Sigmoid colon (tissue), 7 donors: ENCODE results near the gene TNNI3K. TPM values are rescaled to one million over a fixed set of nuclear protein-coding genes. Genes with fewer than 3 reads are reported as not detected.
A peak's percentile ranks its signal among the peaks of the same experiment; 100 is the strongest.
"Not testable (repeated sequence)": the region's sequence is repeated elsewhere in the genome, so short reads cannot be mapped to it uniquely, and the experiment has no call there.

Source experiments
- DNase-seq: peaks from one replicate; pipeline ENCODE4 v3.0.0-alpha.2; 2019
- H3K27ac ChIP-seq, 4 donors: fragments of 200-600 bp; sonication (generic); one replicate each; pipeline ENCODE4 v1.5.1; 2016 to 2019; ENCODE audit warnings: mild to moderate bottlenecking in 1 of 4
- H3K27me3 ChIP-seq, 3 donors: fragments of 200-600 bp; sonication (generic); one replicate each; pipeline ENCODE4 v1.5.1; 2019; ENCODE audit warnings: mild to moderate bottlenecking in 1 of 3
- H3K36me3 ChIP-seq, 4 donors: fragments of 200-600 bp; sonication (generic); one replicate each; pipeline ENCODE4 v1.5.1; 2016 to 2019
- H3K4me1 ChIP-seq, 4 donors: fragments of 200-600 bp; sonication (generic); one replicate each; pipeline ENCODE4 v1.5.1; 2017 to 2019
- H3K4me3 ChIP-seq, 4 donors: fragments of 200-600 bp; sonication (generic); one replicate each; pipeline ENCODE4 v1.5.1; 2017 to 2019; ENCODE audit warnings: mild to moderate bottlenecking in 2 of 4, moderate library complexity in 1 of 4
- H3K9me3 ChIP-seq, 4 donors: fragments of 200-600 bp in 3 of 4; sonication (generic) in 3 of 4; one replicate each; pipeline versions ENCODE4 v1.5.1 to v1.6.1; 2013 to 2019
- CTCF ChIP-seq, 4 experiments: fragments of 450-650 bp in 3 of 4; fragments of 200-600 bp in 1 of 4; IDR thresholded peaks; one replicate each; pipeline ENCODE4 v1.5.1; 2016 to 2019; ENCODE audit warnings: antibody characterized with exemption in 4 of 4, mild to moderate bottlenecking in 3 of 4, moderate library complexity in 2 of 4
- EP300 ChIP-seq, 4 donors: sonication (generic); formaldehyde crosslinking; IDR thresholded peaks; one replicate each; pipeline ENCODE4 v1.6.1; 2017; ENCODE audit warnings: antibody characterized with exemption in 4 of 4
- POLR2A ChIP-seq, 2 donors: fragments of 450-650 bp; IDR thresholded peaks; one replicate each; pipeline ENCODE4 v1.6.1; 2016; ENCODE audit warnings: antibody characterized with exemption in 2 of 2, mild to moderate bottlenecking in 2 of 2, moderate library complexity in 2 of 2
- POLR2AphosphoS5 ChIP-seq, 4 donors: sonication (generic); formaldehyde crosslinking; IDR thresholded peaks; one replicate each; pipeline ENCODE4 v1.6.1; 2017; ENCODE audit warnings: antibody characterized with exemption in 4 of 4
- WGBS, 2 donors: extraction: QIAGEN DNeasy Blood & Tissue Kit; methylation state at CpG; one replicate each; pipeline ENCODE4 v1.1.7; 2013; 5-methylcytosine and 5-hydroxymethylcytosine counted together
- intact Hi-C: fragments of 100-400 bp; cut with DNase I; formaldehyde crosslinking; loops from one replicate; pipeline ENCODE4 v1.15.1; 2023
- polyA plus RNA-seq, 3 donors: library from polyadenylated mRNA; stranded (reverse); fragments of 200-250 nt; gene quantifications; one replicate each; pipeline ENCODE4 v1.2.3, GENCODE V29; 2013
- total RNA-seq, 4 donors: library from RNA; depleted of rRNA; stranded (reverse); fragments of >200 nt; gene quantifications; one replicate each; pipeline ENCODE4 v1.1.0, GENCODE V29; 2016
- donor health status: healthy with polysubstance abuse.
- donor health status: Bipolar disorder and iron deficiency.
- donor health status: healthy.

The TNNI3K gene
- total and polyA plus RNA-seq, 7 donors, result 0.45 to 6.9 (median 3.8) TPM; not detected in 1

GRCh38 chr1:74247881-74248528 is 12.8 kb downstream of the TNNI3K start:
- TF ChIP-seq EP300 (IDR thresholded peaks at IDR 0.05) (no peak), POLR2AphosphoS5 (IDR thresholded peaks at IDR 0.05) (no peak), POLR2A (IDR thresholded peaks at IDR 0.05) (no peak), CTCF (IDR thresholded peaks at IDR 0.05) (no peak)
- H3K27ac ChIP-seq, result no peak overlapping the region
- no peak overlapping the region for H3K4me3 ChIP-seq
- DNase-seq, result peak; percentile 45
- 93% methylated on average over 22 of the region's 22 CpGs for WGBS, 2 donors
- no peaks in the 10 kb centered on the region for H3K4me1 ChIP-seq
- no peaks in the 10 kb centered on the region for H3K9me3 ChIP-seq
- H3K36me3 ChIP-seq, result peaks cover 0 to 5% (median 0%) of the 10 kb centered on the region in 4 donors
- intact Hi-C loops, result no loop called here
- no peaks in the 10 kb centered on the region for H3K27me3 ChIP-seq

GRCh38 chr1:74253243-74253824 is 18.1 kb downstream of the TNNI3K start:
- H3K27me3 ChIP-seq, H3K4me3 ChIP-seq, intact Hi-C loops, H3K36me3 ChIP-seq, H3K27ac ChIP-seq, H3K4me1 ChIP-seq, H3K9me3 ChIP-seq: not testable (repeated sequence)
- peak; percentile 55 for DNase-seq
- WGBS, 2 donors, result 86 to 93% methylated on average over 32 of the region's 32 CpGs

GRCh38 chr1:74266001-74266400 is 30.8 kb downstream of the TNNI3K start:
- DNase-seq, result no peak
- no peak overlapping the region for H3K4me3 ChIP-seq
- H3K36me3 ChIP-seq, result no peaks in the 10 kb centered on the region
- intact Hi-C loops, result no loop called here
- H3K27me3 ChIP-seq, result no peaks in the 10 kb centered on the region
- H3K27ac ChIP-seq, result no peak overlapping the region
- WGBS, 2 donors, result 94 to 95% methylated on average over 3 of the region's 3 CpGs
- no peak for TF ChIP-seq POLR2AphosphoS5 (IDR thresholded peaks at IDR 0.05)
- H3K9me3 ChIP-seq, result no peaks in the 10 kb centered on the region
- H3K4me1 ChIP-seq, result no peaks in the 10 kb centered on the region

GRCh38 chr1:74271503-74271902 is 36.3 kb downstream of the TNNI3K start:
- no peak overlapping the region for H3K27ac ChIP-seq
- 74 to 85% methylated on average over 2 of the region's 2 CpGs for WGBS, 2 donors
- no peaks in the 10 kb centered on the region for H3K9me3 ChIP-seq
- no peak for TF ChIP-seq POLR2A (IDR thresholded peaks at IDR 0.05)
- no peak for TF ChIP-seq POLR2AphosphoS5 (IDR thresholded peaks at IDR 0.05)
- no peak for TF ChIP-seq CTCF (IDR thresholded peaks at IDR 0.05)
- TF ChIP-seq EP300 (IDR thresholded peaks at IDR 0.05), result no peak
- no peak overlapping the region for H3K4me3 ChIP-seq
- H3K36me3 ChIP-seq, result peaks cover 0 to 13% (median 0%) of the 10 kb centered on the region in 4 donors
- intact Hi-C loops, result no loop called here
- no peak for DNase-seq
- no peaks in the 10 kb centered on the region for H3K27me3 ChIP-seq
- H3K4me1 ChIP-seq, result no peaks in the 10 kb centered on the region

- no peaks in the 10 kb centered on the region for H3K4me1 ChIP-seq
- no peaks in the 10 kb centered on the region for H3K27me3 ChIP-seq
- no peaks in the 10 kb centered on the region for H3K9me3 ChIP-seq
- TF ChIP-seq POLR2AphosphoS5 (IDR thresholded peaks at IDR 0.05) (no peak), CTCF (IDR thresholded peaks at IDR 0.05) (no peak), POLR2A (IDR thresholded peaks at IDR 0.05) (no peak), EP300 (IDR thresholded peaks at IDR 0.05) (no peak)
- intact Hi-C loops, result no loop called here
- DNase-seq, result no peak
- H3K4me3 ChIP-seq, result no peak overlapping the region
- 92 to 94% methylated on average over 6 of the region's 6 CpGs for WGBS, 2 donors
- no peak overlapping the region for H3K27ac ChIP-seq
- no peaks in the 10 kb centered on the region for H3K36me3 ChIP-seq
Observed at GRCh38 chr1:74280642-74281396, 45.6 kb downstream of the TNNI3K start.
